Gastrocnemius medialis (tissue), 4 donors: ENCODE results near the gene CCDC40. TPM values are rescaled to one million over a fixed set of nuclear protein-coding genes. Genes with fewer than 3 reads are reported as not detected.
A peak's percentile ranks its signal among the peaks of the same experiment; 100 is the strongest.

Source experiments
- ATAC-seq, 2 donors: fragments of 150-250 bp; one replicate each; pipeline ENCODE4 v1.9.1; 2016
- DNase-seq, 2 donors: peaks; one replicate each; pipeline ENCODE4 v3.0.0-alpha.2; 2019
- H3K27ac ChIP-seq, 4 donors: fragments of 200-600 bp; sonication (generic); 1 replicate in 1 of 4; 2 replicates in 3 of 4; pipeline ENCODE4 v1.5.1; 2016 to 2018; ENCODE audit warnings: mild to moderate bottlenecking in 2 of 4, moderate library complexity in 1 of 4
- H3K27me3 ChIP-seq, 3 donors: fragments of 200-600 bp; sonication (generic) in 2 of 3; 1 replicate in 1 of 3; 2 replicates in 2 of 3; pipeline versions ENCODE4 v1.5.1 to v1.6.0; 2016 to 2019; ENCODE audit warnings: mild to moderate bottlenecking in 1 of 3, moderate library complexity in 1 of 3
- H3K36me3 ChIP-seq, 2 donors: fragments of 200-600 bp; sonication (generic) in 1 of 2; one replicate each; pipeline ENCODE4 v1.5.1; 2017 to 2018
- H3K4me1 ChIP-seq, 2 donors: fragments of 200-600 bp; sonication (generic) in 1 of 2; one replicate each; pipeline ENCODE4 v1.5.1; 2016 to 2017; ENCODE audit warnings: mild to moderate bottlenecking in 2 of 2
- H3K4me3 ChIP-seq, 4 donors: fragments of 200-600 bp; sonication (generic) in 3 of 4; 1 replicate in 1 of 4; 2 replicates in 3 of 4; pipeline ENCODE4 v1.5.1; 2016 to 2019; ENCODE audit warnings: mild to moderate bottlenecking in 2 of 4
- H3K9me3 ChIP-seq, 3 donors: fragments of 200-600 bp; sonication (generic) in 2 of 3; 1 replicate in 1 of 3; 2 replicates in 2 of 3; pipeline ENCODE4 v1.5.1; 2016 to 2019
- POLR2A ChIP-seq, 2 donors: fragments of 450-650 bp; IDR thresholded peaks; one replicate each; pipeline ENCODE4 v1.6.1; 2017; ENCODE audit warnings: antibody characterized with exemption in 2 of 2, mild to moderate bottlenecking in 2 of 2, moderate library complexity in 2 of 2
- in situ Hi-C, 4 donors: fragments of 200-750 bp; cut with MboI; loops; one replicate each; pipeline versions ENCODE4 v1.15.0 to v1.8.0; 2017; ENCODE audit warnings: low sequenced_read_pairs in 4 of 4
- intact Hi-C: fragments of 100-400 bp; cut with DNase I; formaldehyde crosslinking; loops from one replicate; pipeline ENCODE4 v1.15.1; 2023; ENCODE audit warnings: low total_unique reads
- total RNA-seq, 4 donors: library from RNA; depleted of rRNA; stranded (reverse); fragments of >200 nt; gene quantifications; one replicate each; pipeline versions ENCODE4 v1.1.0 to v1.2.3, GENCODE V29; 2016
- TF ChIP-seq, protein P1 (sequence below), 5 experiments: fragments of 450-650 bp in 3 of 5; fragments of 200-600 bp in 2 of 5; sonication (generic) in 2 of 5; IDR thresholded peaks in 4 of 5; conservative IDR thresholded peaks in 1 of 5; 1 replicate in 4 of 5; 2 replicates in 1 of 5; pipeline ENCODE4 v1.5.1; 2016 to 2019; ENCODE audit warnings: antibody characterized with exemption in 5 of 5, mild to moderate bottlenecking in 3 of 5, moderate library complexity in 3 of 5

Gene CCDC40
- total RNA-seq, 4 donors from 2014 or later: 0.18 to 2.1 (median 1.1) TPM

DNA sequence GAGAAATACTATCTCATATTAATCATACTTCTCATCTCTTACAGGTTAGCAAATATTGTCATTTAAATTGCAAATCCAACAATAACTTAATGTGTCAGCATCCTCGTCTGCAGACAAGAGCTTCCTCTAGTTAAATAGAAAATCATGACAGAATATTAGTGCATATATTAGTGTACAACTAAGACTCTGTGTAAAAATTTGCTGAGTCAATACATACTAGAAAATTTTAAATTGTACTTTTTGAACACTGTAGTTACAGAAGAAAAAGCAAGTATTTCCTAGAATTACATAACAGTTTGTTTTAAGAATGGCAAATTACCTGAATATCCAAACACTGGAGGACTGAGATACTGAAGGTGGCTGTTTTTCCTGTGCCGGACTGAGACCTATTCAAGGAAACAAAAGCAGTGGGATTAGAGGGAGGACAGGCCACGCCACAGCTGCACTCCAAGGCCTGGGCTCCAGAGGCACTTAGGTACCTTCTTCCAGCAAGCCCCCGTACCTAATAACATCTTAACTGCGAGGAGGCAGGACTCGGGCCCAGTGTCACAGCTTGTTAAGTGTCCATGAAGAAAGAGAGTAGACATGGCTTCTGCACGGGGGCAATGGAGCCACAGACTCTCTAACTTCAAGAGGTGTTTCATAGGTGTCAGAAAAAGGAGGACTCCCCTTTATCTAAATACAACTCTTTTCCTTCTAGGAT is 105.2 kb downstream of the CCDC40 start:
- Histone ChIP-seq H3K9me3 (no peaks in the 10 kb centered on the region), H3K36me3 (peaks cover 0 to 74% of the 10 kb centered on the region in 2 donors), H3K27ac (no peak overlapping the region), H3K4me1 (peaks cover 11 to 15% of the 10 kb centered on the region in 2 donors), H3K27me3 (no peaks in the 10 kb centered on the region), H3K4me3 (no peak overlapping the region)
- no peak for DNase-seq
- intact Hi-C loops (no loop called here), in situ Hi-C loops (no loop called here)
- TF ChIP-seq, protein P1, sequence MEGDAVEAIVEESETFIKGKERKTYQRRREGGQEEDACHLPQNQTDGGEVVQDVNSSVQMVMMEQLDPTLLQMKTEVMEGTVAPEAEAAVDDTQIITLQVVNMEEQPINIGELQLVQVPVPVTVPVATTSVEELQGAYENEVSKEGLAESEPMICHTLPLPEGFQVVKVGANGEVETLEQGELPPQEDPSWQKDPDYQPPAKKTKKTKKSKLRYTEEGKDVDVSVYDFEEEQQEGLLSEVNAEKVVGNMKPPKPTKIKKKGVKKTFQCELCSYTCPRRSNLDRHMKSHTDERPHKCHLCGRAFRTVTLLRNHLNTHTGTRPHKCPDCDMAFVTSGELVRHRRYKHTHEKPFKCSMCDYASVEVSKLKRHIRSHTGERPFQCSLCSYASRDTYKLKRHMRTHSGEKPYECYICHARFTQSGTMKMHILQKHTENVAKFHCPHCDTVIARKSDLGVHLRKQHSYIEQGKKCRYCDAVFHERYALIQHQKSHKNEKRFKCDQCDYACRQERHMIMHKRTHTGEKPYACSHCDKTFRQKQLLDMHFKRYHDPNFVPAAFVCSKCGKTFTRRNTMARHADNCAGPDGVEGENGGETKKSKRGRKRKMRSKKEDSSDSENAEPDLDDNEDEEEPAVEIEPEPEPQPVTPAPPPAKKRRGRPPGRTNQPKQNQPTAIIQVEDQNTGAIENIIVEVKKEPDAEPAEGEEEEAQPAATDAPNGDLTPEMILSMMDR (IDR thresholded peaks at IDR 0.05 in 4 of 5, conservative IDR thresholded peaks at IDR 0.05 in 1 of 5): no peak
- no peak for TF ChIP-seq POLR2A (IDR thresholded peaks at IDR 0.05)
- ATAC-seq: no peak

DNA sequence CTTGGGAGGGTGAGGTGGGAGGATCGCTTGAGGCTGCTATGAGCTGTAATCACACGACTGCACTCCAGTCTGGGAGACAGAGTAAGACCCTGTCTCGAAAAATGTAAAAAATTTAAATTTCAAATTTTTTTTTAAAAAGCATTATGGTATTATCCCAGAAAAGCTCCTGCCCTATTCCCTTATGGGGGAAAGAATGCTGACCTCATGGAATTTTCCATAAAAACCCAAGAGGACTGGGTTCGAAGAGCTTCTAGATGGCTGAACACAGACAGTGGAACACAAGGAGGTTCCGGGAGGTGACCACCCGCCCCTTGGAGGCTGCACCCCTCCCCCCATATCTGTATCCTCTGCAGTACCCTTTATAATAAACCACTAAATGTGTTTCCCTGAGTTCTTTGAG is 106.5 kb downstream of the CCDC40 start:
- Histone ChIP-seq H3K4me1 (peaks cover 11 to 15% of the 10 kb centered on the region in 2 donors), H3K4me3 (no peak overlapping the region), H3K27me3 (no peaks in the 10 kb centered on the region), H3K27ac (no peak overlapping the region), H3K9me3 (no peaks in the 10 kb centered on the region), H3K36me3 (peaks cover 0 to 61% of the 10 kb centered on the region in 2 donors)
- no peak for ATAC-seq
- in situ Hi-C loops: no loop called here
- intact Hi-C loops: no loop called here
- no peak for TF ChIP-seq POLR2A (IDR thresholded peaks at IDR 0.05)
- TF ChIP-seq, protein P1 (IDR thresholded peaks at IDR 0.05 in 4 of 5, conservative IDR thresholded peaks at IDR 0.05 in 1 of 5): no peak
- DNase-seq: no peak

DNA sequence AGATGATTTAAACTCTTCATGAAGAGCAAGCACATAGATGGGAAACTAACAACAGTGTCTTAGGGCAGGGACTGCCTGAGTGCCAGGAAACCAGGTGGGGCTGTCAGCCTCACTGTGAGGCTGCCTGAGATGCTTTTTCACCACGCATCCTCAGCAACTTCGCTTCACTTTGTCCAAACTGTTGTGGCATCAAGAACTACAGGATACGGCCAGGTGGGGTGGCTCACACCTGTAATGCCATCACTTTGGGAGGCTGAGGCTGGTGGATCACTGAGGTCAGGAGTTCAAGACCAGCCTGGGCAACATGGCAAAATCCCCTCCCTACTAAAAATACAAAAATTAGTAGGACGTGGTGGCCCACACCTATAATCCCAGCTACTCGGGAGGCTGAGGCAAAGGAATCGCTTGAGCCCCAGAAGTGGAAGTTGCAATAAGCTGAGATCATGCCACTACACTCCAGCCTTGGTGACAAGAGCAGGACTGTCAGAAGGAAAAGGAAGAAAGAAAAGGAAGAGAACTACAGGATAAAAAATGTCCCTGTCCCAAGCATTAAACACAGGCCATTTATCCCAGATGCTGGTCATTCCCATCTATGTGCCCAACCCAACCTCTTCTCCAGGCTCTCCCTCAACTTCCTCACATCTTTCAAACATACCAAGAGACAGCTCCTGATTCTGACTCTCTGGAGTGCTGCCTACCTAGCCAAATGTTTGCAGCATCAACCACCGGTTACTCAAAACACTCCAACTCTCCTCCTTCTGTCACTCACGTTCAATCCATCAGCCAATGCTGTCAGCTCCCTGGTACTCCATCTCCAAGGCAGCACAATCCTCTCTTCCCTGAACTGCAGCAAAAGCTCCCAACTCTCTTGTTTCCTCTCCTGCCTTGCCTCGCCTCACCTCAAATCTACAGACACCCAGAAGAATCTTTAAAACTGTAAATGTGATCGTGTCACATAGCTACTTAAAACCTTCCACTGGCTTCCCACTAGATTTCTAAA is 108.9 kb downstream of the CCDC40 start:
- DNase-seq (no peak), ATAC-seq (no peak)
- peaks cover 0 to 37% of the 10 kb centered on the region in 2 donors for H3K36me3 ChIP-seq
- H3K4me3 ChIP-seq: peak overlapping the region; percentile 77 to 95 (median 88)
- in situ Hi-C loops: no loop called here
- H3K27me3 ChIP-seq: no peaks in the 10 kb centered on the region
- TF ChIP-seq, protein P1 (IDR thresholded peaks at IDR 0.05 in 4 of 5, conservative IDR thresholded peaks at IDR 0.05 in 1 of 5): no peak
- TF ChIP-seq POLR2A (IDR thresholded peaks at IDR 0.05): no peak
- H3K9me3 ChIP-seq: no peaks in the 10 kb centered on the region
- peaks cover 15 to 16% of the 10 kb centered on the region in 2 donors for H3K4me1 ChIP-seq
- H3K27ac ChIP-seq: peak overlapping the region; percentile 95 to 98 (median 97)
- intact Hi-C loops: loop anchor here (2.0 to 5.0 kb wide), 3 partner anchors 73 to 217 kb away; no protein-coding TSS in a partner anchor

DNA sequence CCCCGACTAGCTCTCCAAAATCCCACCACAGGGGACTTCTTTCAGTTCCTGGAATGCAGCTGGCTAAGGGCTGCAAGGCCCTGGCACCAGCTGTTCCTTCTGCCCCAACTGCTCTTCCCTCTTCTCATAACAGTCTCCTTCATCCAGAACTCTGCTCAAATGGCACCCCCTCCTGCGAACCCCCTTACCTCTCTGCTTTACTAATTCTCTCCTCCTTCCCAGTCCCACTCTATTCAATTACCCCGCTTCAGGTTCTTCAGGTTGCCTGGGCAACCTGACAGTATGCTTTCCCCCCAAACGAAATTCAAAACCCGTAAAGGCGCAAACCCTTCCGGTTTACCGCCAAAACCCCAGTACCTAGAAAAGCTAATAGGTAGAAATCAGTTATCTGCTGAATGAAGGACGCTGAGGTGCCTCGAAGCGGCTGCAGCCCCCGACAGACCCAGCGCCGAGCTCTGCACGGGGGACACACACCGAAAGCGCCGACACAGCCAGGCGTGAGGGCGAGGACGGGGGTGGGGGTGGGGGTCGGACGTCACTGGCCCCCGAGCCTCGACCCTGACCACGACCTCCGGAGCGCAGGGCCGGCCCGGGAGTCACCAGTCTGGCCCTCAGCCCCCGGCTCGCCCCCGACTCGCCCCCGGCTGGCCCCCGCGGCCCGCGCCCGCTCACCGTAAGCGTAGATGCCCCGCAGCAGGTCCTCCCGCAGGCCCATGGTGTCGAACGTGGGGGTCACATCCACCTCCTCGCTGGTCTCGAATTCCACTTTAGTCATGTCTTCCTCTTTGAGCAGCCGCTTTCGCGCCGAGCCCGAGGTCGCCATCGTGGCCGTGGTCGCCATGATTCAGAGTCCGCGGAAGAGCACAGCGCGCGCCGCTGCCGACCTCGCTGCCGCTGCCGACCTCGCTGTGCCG is 109.9 kb downstream of the CCDC40 start:
- TF ChIP-seq, protein P1 (IDR thresholded peaks at IDR 0.05 in 4 of 5, conservative IDR thresholded peaks at IDR 0.05 in 1 of 5): no peak
- TF ChIP-seq POLR2A (IDR thresholded peaks at IDR 0.05): no peak
- peak; percentile 2 to 16 for ATAC-seq
- Histone ChIP-seq H3K27me3 (no peaks in the 10 kb centered on the region), H3K27ac (peak overlapping the region; percentile 95 to 98 (median 97)), H3K4me3 (peak overlapping the region; percentile 77 to 95 (median 88)), H3K4me1 (peaks cover 15 to 16% of the 10 kb centered on the region in 2 donors), H3K9me3 (no peaks in the 10 kb centered on the region), H3K36me3 (peaks cover 0 to 27% of the 10 kb centered on the region in 2 donors)
- in situ Hi-C loops: no loop called here
- peak; percentile 12 to 16 for DNase-seq
- intact Hi-C loops: loop anchor here (1.0 to 5.0 kb wide), 5 partner anchors 45 to 216 kb away; partner anchors contain the start of genes GAA and RNF213
